WTC11 (cell line): Measurements from ENCODE around the gene ACAT2.

Experiments
- ATF3 ChIP-seq: sonication (generic); formaldehyde crosslinking; conservative IDR thresholded peaks from 2 replicates; pipeline ENCODE4 v1.8.1; 2022; ENCODE audit warnings: mild to moderate bottlenecking, missing genetic modification reagents
- CTCF ChIP-seq: fragments of 200-600 bp; IDR thresholded peaks from 2 replicates; pipeline ENCODE4 v1.8.0; 2022; ENCODE audit warnings: antibody characterized with exemption
- E2F1 ChIP-seq: sonication (generic); formaldehyde crosslinking; IDR thresholded peaks from 2 replicates; pipeline ENCODE4 v1.8.0; 2022; ENCODE audit warnings: mild to moderate bottlenecking, missing genetic modification reagents
- FOXK1 ChIP-seq: sonication (generic); formaldehyde crosslinking; IDR thresholded peaks from 2 replicates; pipeline ENCODE4 v1.8.0; 2022; ENCODE audit warnings: mild to moderate bottlenecking, moderate library complexity, missing genetic modification reagents

GRCh38 chr6:159808647-159809046 is 46.8 kb downstream of the ACAT2 start:
- no peak for TF ChIP-seq ATF3
- TF ChIP-seq CTCF, result no peak
- no peak for TF ChIP-seq FOXK1 (CRISPR knock-in tag)
- TF ChIP-seq E2F1, result no peak
